ENCODE measurements around the gene HIC2.
"Not testable (repeated sequence)": the region's sequence is repeated elsewhere in the genome, so short reads cannot be mapped to it uniquely, and the experiment has no call there.

HIC2 gene

DNA sequence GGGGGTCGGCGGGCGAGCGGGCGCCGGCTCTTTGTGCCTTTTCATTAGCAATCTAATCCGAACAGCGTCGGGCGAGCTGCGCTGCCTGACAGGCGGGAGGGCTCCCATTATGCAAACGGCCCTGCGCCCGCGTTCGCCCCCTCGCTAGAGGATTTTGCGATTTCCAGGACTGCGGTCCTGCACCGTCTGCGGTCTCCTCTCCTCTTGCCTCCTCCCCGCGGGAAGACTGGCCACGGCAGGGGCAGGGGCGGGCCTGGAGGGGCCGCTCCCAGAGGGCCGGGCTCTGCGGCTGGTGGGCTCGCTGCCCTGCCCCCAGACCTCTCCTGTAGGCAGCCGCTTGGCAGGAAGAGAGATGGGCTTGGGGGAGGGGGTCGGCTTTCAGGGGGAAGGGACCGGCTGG is 682 bp downstream of the HIC2 start:
- peak overlapping the region; percentile 45 for H3K4me3 ChIP-seq (replicated peaks; ENCODE audit: insufficient read depth, low read length)
- not testable (repeated sequence) for H3K27ac ChIP-seq (replicated peaks); H3K27me3 ChIP-seq (ENCODE audit: insufficient read depth, poor library complexity, severe bottlenecking)
- DNase-seq (ENCODE audit: low read depth in 1 of 2, low spot score in 1 of 2), result peak in 1 of 2 experiments; percentile 12

DNA sequence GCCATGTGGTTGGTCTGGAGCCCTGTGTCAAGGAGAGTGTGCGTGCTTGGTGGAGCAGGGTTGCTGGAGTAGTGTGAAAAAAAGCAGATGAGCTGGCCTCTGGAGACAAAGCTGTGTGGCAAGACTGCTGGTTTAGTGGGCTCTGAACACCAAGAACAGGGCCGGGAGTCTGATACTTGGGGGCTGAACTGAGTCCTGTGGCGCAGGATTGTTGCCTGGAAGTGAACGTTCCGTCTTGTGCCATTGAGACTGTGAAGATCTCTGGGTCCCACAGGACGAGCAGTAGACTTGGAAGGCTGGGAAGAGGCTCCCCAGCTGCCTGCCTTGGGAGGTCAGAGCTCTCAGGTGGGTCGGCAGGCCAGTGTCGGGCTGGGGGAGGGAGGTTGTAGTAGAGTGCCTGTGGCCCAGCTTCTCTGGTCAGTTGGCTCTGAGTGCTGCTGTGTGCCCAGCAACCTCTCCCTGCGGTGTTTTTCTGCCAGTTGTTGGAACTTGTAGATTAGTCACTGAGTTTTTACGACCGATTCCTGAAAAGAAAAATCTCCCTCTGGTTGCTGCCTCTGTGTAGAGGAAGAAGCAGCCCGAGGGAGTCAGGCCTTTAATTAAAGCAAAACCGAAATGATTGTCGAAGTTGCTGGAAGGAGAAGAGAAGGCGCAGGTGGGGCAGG is 1.9 kb downstream of the HIC2 start:
- H3K27me3 ChIP-seq (ENCODE audit: insufficient read depth, poor library complexity, severe bottlenecking); H3K4me3 ChIP-seq (replicated peaks; ENCODE audit: insufficient read depth, low read length); DNase-seq (ENCODE audit: low read depth in 1 of 2, low spot score in 1 of 2); H3K27ac ChIP-seq (replicated peaks): not testable (repeated sequence)

DNA sequence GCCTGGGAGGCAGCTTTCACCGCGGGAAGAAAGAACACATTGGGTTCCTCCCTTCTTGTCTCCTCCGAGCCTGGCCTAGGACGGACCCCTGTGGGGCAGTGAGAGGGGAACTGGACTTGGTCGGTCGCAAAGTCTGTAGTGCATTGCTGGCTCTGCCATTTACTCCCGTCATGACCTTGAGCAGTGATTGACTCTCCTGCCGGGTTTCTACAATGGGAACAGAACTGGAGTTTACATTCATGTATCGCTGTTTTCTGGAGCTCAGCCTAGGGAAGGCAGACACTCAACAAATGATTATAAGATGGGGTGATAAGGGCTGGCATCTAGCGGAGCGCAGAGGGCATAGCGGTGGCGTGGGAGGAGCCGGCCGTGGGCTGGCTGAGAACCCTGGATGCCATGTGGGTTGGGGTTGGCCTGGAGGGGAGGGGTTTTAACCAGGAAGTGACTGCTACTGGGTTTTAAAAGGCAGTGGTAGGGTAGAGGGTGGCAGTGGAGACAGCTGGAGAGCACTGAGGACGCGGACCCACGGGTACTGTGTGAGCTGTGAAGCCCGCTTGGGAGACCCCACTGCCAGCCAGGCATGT is 3.1 kb downstream of the HIC2 start:
- H3K27ac ChIP-seq (replicated peaks); H3K4me3 ChIP-seq (replicated peaks; ENCODE audit: insufficient read depth, low read length): not testable (repeated sequence)

DNA sequence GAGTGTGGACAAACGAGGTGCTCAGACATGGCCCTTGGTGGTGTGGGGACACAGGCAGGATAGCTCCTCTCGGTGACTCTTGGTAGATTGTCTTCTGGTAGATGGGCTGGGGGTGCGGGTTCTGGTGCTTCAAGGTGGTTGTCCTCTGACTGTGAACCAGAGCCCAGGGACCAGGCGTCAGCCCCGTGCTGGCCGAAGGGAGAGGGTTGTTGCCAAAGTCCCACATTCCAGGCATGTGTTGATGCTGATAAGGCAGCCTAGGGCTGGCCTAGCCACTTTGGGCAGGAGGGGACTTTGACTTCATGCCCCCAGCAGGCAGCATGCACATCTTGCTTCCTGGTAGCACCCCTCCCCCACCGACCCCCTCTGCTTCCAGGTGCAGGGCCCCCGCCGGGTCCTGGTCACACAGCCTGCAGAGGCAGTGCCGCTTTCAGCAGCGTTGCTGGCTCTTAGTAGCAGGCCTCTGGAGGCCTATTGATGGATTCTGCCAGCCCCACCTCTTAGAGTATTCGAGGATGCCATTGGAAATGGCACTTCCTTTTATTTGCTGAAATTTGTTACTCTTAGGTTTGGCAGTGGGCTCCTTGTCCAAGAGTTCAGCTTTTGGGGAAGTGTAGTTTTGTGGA is 7.0 kb downstream of the HIC2 start:
- H3K27me3 ChIP-seq (ENCODE audit: insufficient read depth, poor library complexity, severe bottlenecking); H3K4me3 ChIP-seq (replicated peaks; ENCODE audit: insufficient read depth, low read length); H3K27ac ChIP-seq (replicated peaks): not testable (repeated sequence)
- DNase-seq (ENCODE audit: low read depth in 1 of 2, low spot score in 1 of 2), result peak in 1 of 2 experiments; percentile 0

More for the DNA sequence above, 3.1 kb downstream of the HIC2 start:
- not testable (repeated sequence) for DNase-seq (ENCODE audit: low read depth in 1 of 2, low spot score in 1 of 2); H3K27me3 ChIP-seq (ENCODE audit: insufficient read depth, poor library complexity, severe bottlenecking)

DNA sequence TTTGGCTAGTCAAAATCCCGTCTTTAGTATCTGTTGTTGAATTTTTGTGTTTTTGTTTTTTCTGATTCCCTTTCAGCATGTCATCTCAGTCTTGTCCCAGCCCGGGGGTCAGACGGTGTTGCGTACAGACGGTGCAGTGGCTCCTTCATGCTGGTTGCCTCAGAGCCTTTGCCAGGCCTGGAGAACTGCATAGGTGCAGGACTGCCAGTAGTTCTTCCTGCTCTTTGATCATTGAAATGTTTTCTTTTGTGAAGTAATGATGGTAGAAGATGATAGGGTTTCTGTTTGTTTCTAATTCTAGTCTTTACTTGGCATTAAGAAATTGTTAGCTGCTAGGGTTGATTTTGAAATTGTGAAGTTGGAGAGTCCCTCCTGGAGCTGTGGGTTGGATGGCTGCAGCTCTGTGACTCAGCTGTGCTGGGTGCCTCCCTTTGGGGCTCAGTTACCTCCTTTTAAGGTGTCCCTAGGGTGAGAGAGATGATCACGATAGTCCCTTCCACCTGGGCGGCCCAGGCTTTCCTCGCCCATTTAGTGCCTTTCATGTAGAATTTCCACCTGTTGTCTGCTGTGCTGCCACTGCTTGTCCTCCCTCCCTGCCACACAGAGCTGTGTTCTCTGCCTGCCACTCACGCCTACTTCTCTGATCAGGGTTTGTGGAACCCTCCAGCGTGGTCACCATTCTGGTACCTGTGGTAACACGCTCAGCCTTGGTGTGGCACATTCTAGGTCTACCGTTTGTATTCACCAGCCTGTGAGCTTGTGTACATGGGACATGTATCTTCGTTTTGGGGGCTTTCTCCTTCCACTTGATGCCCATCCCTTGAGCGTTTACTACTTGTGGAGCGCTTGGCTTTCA is 17.4 kb downstream of the HIC2 start:
- H3K27ac ChIP-seq (replicated peaks); H3K27me3 ChIP-seq (ENCODE audit: insufficient read depth, poor library complexity, severe bottlenecking); DNase-seq (ENCODE audit: low read depth in 1 of 2, low spot score in 1 of 2); H3K4me3 ChIP-seq (replicated peaks; ENCODE audit: insufficient read depth, low read length): not testable (repeated sequence)

DNA sequence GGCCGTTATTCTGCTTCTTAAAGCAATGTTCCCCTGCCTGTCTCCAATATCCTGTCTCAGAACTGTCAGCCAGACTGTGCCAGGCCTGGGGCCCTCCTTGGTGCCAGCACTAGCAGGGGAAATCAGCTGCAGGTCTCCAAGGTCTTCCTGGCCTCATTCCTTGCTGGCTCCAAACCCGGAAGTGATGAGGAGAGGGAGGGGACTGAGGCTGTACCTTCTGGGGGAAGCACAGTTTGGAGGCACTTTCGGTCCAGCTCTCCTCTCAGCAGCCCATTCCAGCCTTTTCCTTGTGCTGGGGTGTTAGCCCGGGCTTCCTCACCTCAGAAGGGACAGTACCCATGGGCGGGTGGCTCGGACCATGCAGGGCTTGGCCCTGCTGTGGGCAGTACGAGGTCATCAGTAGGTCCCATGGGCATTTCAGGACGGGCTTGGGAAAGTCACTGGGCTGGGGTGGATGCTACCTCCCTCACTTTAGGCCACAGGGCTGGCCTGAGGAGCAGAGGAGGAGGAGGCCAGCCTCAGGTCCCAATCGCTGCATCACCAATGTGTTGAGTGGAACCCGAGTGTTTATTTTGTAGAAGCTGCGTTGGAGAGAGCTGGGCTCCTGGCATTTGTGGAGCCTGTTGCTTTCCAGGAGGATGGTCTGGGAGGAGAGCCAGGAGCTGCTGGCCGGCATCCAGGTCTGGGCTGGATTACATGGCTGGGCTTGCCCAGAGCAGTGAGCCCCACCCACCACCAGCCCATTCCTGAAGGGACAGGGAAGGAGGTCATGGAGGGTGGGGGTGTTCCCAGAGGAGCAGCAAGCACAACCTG is 19.0 kb downstream of the HIC2 start:
- H3K27ac ChIP-seq (replicated peaks); H3K27me3 ChIP-seq (ENCODE audit: insufficient read depth, poor library complexity, severe bottlenecking); H3K4me3 ChIP-seq (replicated peaks; ENCODE audit: insufficient read depth, low read length); DNase-seq (ENCODE audit: low read depth in 1 of 2, low spot score in 1 of 2): not testable (repeated sequence)

DNA sequence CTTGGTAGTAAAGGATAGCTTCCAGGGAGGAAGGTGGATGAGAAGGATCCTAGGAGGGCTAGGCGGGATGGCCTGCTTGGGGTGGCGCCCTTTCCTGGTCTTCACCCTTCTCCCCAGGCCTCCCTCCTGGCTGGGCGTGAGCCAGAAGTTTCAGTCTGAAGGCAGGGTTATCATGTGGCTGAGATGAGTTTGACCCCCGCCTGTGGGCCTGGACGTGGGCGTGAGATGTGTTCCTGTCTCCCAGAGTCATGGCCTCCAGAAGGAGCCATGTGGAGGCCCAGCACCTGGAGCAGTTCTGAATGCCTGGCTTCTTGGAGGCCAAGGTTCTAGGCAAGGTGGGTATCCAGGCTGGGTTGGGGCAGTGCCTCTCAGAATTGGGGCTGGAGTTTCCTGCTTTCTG is 20.8 kb downstream of the HIC2 start:
- H3K27me3 ChIP-seq (ENCODE audit: insufficient read depth, poor library complexity, severe bottlenecking); H3K27ac ChIP-seq (replicated peaks); DNase-seq (ENCODE audit: low read depth in 1 of 2, low spot score in 1 of 2); H3K4me3 ChIP-seq (replicated peaks; ENCODE audit: insufficient read depth, low read length): not testable (repeated sequence)

DNA sequence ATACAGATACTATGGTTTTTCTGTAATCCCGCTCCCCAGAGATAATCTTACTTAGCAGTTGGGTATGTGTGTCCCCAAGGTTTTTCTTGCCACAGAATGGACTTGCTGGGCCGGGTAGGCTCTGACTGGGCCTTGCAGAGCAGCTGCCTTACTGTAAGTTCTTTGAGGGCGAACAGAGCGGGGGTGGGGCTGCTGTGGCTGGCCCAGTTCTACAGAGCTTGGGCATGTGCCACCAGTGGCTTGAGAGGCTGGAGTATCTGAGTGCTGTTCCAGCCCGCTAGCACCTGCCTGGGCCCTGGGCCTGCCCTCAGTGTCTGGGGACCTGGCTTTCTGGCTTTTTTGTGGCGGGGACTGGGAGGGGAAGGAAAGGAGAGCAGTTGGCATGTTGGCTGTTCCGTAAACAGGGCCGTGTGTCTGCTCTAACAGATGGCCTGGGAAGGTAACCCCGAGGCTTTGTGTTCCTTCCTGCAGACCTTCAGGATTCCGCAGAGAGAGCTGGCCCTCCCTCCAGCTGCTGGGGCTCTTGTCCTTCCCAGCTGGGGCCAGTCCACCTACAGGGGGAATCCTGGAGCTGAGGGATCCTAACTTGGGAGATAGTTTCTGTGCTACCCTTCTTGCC is 23.0 kb downstream of the HIC2 start:
- not testable (repeated sequence) for H3K4me3 ChIP-seq (replicated peaks; ENCODE audit: insufficient read depth, low read length); DNase-seq (ENCODE audit: low read depth in 1 of 2, low spot score in 1 of 2); H3K27me3 ChIP-seq (ENCODE audit: insufficient read depth, poor library complexity, severe bottlenecking); H3K27ac ChIP-seq (replicated peaks)

DNA sequence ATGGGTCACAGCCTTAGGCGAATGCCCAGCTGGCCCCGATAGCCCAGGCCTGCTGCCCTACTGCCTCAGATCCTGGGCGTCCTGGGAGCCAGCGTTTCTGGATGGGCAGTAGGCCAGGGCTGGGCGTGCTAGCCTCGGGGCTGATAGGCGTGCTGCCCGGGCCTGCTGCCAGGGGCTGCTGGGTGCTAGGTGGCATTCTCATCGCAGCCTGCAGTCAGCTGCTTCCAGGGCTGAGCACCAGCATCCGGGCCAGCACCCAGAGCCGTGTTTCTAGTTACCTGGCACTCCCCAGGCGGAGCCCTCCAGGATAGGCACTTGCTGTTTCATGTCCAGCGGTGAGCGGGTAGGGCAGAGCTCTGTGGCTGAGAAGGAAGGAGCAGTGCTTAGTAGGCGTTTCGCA is 23.5 kb downstream of the HIC2 start:
- not testable (repeated sequence) for H3K4me3 ChIP-seq (replicated peaks; ENCODE audit: insufficient read depth, low read length); H3K27ac ChIP-seq (replicated peaks); H3K27me3 ChIP-seq (ENCODE audit: insufficient read depth, poor library complexity, severe bottlenecking); DNase-seq (ENCODE audit: low read depth in 1 of 2, low spot score in 1 of 2)

DNA sequence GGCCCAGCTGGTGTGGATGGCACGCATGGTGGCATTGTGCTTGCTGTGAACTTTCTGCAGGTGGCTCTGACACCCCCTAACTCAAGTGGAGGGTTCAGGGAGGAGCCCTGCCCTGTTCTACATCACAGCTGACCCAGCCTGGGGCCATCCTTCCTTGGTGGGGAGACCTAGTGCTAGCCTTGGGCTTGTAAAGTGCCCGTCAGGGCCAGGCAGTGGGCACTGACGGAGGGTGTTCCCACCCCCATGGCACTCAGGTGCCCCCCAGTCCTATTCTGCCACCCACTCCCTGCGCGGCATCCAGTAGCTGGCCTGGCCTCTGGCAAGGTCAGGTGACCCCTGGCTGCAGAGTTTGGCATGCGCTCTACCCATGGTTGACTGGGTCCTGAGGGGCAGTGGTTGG is 24.0 kb downstream of the HIC2 start:
- not testable (repeated sequence) for H3K27me3 ChIP-seq (ENCODE audit: insufficient read depth, poor library complexity, severe bottlenecking); H3K4me3 ChIP-seq (replicated peaks; ENCODE audit: insufficient read depth, low read length); DNase-seq (ENCODE audit: low read depth in 1 of 2, low spot score in 1 of 2); H3K27ac ChIP-seq (replicated peaks)

DNA sequence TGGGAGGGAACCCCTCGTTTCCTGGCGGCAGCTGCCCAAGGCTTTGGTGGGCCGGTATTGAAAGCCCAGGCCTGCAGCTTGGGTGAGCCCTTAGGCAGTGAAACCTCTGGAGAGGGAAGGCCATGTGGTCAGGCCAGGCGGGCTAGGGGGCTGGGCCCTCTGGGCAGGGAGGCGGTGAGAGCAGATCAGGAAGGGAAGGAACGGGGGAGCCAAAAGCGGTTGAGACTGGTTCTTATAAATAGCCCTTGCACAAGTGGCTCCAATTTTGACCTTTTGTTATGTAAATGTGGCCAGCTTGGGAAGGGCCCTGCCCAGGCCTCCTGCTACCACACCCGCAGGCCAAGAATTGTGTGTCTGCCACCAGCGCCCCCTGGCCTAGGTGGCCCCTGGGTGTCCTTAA is 25.0 kb downstream of the HIC2 start:
- not testable (repeated sequence) for H3K27me3 ChIP-seq (ENCODE audit: insufficient read depth, poor library complexity, severe bottlenecking); H3K4me3 ChIP-seq (replicated peaks; ENCODE audit: insufficient read depth, low read length); H3K27ac ChIP-seq (replicated peaks); DNase-seq (ENCODE audit: low read depth in 1 of 2, low spot score in 1 of 2)

DNA sequence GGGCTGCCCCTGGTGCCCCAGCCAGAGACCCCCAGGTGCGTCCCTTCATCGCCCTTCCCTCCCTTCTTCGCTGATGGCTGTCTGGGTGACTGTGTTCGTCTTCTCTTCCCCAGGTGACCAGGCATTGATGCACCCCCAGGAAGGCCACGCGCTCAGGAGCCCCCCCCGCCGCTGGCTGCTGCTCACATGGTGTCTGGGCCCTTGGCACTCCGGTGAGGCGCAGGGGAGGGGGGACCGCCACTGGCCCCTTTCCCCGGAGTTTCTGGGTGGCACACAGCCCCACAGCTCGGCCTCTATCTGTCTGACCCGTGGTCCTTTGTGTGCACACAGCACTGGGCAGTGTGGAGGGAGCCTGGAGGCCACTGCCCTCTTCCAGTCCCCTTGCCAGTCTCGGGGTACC is 25.5 kb downstream of the HIC2 start:
- not testable (repeated sequence) for H3K27ac ChIP-seq (replicated peaks); DNase-seq (ENCODE audit: low read depth in 1 of 2, low spot score in 1 of 2); H3K27me3 ChIP-seq (ENCODE audit: insufficient read depth, poor library complexity, severe bottlenecking); H3K4me3 ChIP-seq (replicated peaks; ENCODE audit: insufficient read depth, low read length)
